Measurements from ENCODE around the gene KCNJ12.

KCNJ12 gene

GRCh38 chr17:21467196-21467595 is 91.0 kb downstream of the KCNJ12 start:
- Histone ChIP-seq H3K4me3 (ENCODE audit: extremely low read depth, insufficient read depth, low read length, poor library complexity, severe bottlenecking) (no peak overlapping the region), H3K9me3 (ENCODE audit: control insufficient read depth, low read length) (no peaks in the 10 kb centered on the region), H3K4me1 (ENCODE audit: control insufficient read depth, insufficient read depth, low read length, poor library complexity, severe bottlenecking) (peaks cover 6% of the 10 kb centered on the region), H3K27ac (ENCODE audit: low read depth, low read length, severe bottlenecking) (no peak overlapping the region), H3K36me3 (ENCODE audit: control insufficient read depth, insufficient read depth, low read length) (no peaks in the 10 kb centered on the region)
- WGBS, 2 experiments (ENCODE audit: insufficient coverage in 2 of 2): 86 to 88% methylated on average over 5 to 7 of the region's 7 CpGs

GRCh38 chr17:21467739-21468490 is 91.8 kb downstream of the KCNJ12 start:
- no peak overlapping the region for H3K27ac ChIP-seq (ENCODE audit: low read depth, low read length, severe bottlenecking)
- peaks cover 6% of the 10 kb centered on the region for H3K4me1 ChIP-seq (ENCODE audit: control insufficient read depth, insufficient read depth, low read length, poor library complexity, severe bottlenecking)
- 80 to 85% methylated on average over 6 of the region's 13 CpGs for WGBS, 2 experiments (ENCODE audit: insufficient coverage in 2 of 2)
- H3K9me3 ChIP-seq (ENCODE audit: control insufficient read depth, low read length): no peaks in the 10 kb centered on the region
- H3K36me3 ChIP-seq (ENCODE audit: control insufficient read depth, insufficient read depth, low read length): no peaks in the 10 kb centered on the region
- no peak overlapping the region for H3K4me3 ChIP-seq (ENCODE audit: extremely low read depth, insufficient read depth, low read length, poor library complexity, severe bottlenecking)

Measured in mesodermal cell (in vitro differentiated cells).